Measurements from ENCODE around the gene TUT7.
"Not testable (repeated sequence)": the region's sequence is repeated elsewhere in the genome, so short reads cannot be mapped to it uniquely, and the experiment has no call there.

Gene TUT7

DNA sequence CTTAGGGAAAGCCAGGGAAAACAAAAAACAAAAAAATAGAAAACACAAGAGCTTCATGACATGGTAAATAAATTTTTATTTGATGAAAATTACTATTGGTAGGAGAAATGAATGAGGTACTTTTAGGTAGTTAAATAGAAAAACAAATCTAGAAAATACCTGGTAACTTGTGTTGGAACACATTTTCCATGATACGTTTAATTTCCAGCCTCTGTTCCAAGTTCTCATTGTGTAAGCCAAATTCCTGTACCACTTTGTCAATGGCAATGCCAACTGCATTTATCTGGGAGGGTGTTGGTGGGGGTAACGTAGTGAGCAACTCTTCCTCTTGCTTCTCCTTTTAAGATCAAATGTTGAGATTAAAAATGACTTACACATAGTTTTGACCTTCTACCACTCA lies 9.4 kb downstream of the TUT7 start:
- no peak for DNase-seq

GRCh38 chr9:86342269-86342668 lies 11.9 kb downstream of the TUT7 start:
- DNase-seq: no peak

DNA sequence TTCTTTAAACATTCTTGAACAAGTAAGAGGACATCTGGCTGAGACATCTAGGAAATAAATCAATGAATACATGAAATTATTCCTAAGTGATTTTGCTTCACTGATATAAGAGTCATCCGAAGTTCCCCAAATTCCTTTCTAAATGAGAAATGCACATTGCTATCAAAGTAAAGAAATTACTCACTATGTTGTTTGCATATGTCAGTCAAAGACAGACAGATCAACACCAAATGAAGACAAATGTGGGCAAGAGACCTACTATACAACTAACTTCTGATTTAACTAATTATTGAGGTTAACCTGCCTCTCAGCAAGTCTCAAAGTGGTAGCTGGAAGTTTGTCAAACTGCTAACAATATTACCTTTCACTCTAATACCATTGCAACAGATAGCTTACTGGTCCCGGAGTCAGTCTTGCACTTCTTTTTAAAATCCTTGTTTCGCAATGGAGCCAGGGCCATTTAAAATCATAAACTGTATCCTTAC lies 13.2 kb downstream of the TUT7 start:
- DNase-seq: no peak

GRCh38 chr9:86340356-86341006 lies 13.7 kb downstream of the TUT7 start:
- DNase-seq: no peak

DNA sequence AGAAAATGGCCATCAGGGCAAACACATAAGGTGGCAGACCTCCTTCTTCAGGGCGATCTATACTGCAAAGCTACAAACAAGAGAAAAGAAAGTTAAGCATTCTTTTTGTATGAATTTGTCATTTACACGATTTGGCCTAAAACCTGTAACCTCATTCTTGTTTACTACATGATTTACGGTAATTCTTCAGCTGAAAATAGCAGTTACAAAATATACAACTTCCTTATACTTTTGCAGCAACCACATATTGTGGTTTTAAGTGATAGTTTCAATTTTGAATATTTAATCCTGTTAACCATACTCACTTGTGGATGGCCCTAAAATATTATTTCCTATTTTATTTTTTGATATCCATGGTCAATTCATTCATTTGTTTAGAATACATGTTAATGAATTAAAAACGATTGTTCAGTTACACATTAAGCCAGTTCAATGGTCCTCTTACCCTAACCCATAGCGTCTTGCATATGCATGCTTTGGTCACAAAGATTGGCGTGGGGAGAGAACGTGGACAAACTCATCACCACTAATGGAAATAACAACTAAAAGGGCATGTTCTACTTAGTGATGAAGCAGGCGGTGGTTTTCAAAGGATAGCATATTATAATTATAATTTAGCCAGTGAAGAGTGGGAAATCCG lies 16.6 kb downstream of the TUT7 start:
- no peak for DNase-seq

DNA sequence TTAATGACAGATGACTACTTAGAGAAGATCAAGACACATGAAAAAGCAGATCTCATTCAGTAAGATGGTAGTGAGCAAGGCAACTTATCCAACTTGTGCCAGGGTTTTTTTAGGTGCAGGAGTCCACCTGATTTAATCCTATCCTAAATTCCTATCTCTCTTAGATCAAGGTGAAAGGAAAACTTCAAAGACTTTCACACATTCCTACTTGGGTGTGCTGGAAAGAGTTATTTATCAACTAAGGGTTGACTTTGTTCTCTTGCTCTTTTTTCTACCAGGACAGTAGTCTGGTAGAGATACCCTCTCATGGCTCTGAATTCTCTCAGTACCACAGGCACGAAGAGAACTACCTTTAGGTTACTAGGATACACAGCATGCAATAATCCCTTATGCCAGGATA lies 18.2 kb downstream of the TUT7 start:
- DNase-seq: no peak

DNA sequence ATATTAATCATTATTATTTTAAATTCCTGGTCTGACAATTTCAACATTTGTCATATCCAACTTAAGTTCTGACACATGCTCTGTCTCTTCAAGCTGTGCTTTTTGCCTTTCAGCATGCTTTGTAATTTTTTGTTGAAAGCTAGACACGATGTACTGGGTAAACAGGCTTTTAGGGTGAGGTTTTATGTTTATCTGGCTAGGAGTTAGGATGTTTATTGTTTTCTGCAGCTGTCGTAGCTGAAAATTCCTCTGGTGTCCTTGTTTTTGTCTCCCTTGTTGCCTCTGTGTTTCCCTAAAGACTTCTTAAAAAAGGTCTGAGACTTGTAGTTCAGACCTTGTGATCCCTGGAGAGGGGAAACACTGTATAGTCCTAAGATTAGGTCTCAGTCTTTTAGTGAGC lies 20.6 kb downstream of the TUT7 start:
- DNase-seq: no peak

GRCh38 chr9:86330186-86330585 lies 24.0 kb downstream of the TUT7 start:
- DNase-seq: no peak

DNA sequence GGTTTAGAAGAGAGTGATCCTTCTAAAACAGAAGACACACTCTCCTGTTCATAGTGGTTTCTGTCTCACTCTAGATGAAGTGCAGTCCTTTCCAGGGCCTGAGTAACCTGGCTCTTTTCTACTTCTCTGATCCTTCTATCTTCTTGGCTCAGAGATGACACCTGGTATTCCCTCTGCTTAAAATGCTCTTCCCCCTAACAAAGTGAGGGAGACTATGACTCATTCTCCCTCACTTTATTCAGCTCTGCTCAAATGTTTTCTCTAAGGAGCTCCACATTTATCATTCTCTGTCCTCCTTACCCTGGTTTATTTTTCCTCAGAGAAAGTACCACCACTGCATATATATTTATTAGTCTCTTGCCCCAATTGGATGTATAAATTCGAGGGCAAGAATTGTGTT lies 24.6 kb downstream of the TUT7 start:
- no peak for DNase-seq

DNA sequence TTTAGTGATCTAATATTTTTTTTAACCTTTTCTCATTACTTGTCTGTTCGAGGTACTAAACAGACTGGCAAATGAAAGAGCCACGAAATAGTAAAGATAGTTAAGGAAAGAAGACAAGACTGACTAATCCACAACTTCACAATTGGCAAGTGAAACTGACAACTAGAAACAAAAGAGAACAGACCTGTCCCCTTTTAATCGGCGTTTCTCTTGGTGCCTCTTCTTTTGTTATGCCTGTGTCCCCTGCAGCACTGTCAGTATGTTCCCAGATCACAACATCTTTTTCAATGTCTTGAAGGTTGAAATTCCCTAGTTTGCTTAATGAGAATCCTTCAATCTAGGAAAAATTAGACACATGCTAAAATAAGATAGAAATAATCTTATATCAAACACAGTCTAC lies 26.1 kb downstream of the TUT7 start:
- no peak for DNase-seq

DNA sequence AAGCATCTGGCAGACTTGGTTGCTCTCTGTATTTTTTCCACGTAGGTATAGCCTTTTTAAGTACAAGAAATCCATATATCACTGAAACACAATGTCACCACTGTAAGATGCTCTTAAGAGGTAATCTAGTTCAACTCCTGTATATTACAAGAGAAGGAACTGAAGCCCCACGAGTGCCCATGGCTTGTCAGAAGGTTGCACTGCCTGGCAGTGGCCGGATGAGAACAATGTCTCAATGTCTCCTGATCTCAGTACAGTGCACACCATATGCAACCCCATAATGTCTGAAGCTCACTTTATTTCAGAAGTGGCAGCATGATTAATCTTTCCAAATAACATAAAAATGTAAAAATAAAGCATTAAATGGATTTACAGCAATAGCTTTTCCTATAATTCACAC lies 27.7 kb downstream of the TUT7 start:
- DNase-seq: no peak

- DNase-seq: no peak
These were observed 29.3 kb downstream of the TUT7 start for GRCh38 chr9:86324901-86325300.

- DNase-seq: no peak
These were observed 29.9 kb downstream of the TUT7 start for GRCh38 chr9:86324308-86324707.

DNA sequence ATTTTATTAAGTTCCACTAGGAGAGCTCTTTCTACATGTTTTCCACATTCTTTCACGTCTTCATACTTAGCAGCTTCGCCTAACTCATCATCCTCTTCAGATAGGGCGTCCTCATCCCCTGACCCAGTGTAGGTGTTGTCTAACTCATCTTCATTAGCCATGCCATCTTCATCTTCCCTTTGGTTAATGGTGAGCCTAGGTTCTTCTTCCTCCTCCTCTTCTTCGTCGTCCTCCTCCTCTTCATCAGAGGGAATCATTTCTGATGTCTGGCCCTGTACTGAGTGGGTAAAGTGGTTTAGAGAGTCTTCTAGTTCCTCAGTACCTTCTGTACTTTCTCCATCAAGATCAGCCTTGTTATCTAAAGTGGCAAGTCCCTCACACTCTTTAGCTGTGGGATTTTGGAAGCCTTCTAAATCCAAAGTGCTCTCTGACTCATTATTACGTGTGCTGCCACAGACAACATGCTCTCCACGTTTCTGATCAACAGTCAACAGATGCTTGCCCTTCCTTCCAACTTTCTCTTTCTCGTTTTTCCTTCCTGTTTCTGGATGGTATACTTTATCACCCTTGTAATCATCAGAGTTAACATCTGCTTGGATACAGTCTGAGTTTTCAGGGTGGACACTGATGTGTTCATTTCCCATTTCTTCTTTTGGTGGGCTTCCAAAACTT lies 31.1 kb downstream of the TUT7 start:
- DNase-seq: no peak

- no peak for DNase-seq
These were observed 32.8 kb downstream of the TUT7 start for GRCh38 chr9:86321373-86321772.

GRCh38 chr9:86318187-86318586 lies 36.0 kb downstream of the TUT7 start:
- DNase-seq: no peak

GRCh38 chr9:86315078-86315477 lies 39.1 kb downstream of the TUT7 start:
- DNase-seq: no peak

DNA sequence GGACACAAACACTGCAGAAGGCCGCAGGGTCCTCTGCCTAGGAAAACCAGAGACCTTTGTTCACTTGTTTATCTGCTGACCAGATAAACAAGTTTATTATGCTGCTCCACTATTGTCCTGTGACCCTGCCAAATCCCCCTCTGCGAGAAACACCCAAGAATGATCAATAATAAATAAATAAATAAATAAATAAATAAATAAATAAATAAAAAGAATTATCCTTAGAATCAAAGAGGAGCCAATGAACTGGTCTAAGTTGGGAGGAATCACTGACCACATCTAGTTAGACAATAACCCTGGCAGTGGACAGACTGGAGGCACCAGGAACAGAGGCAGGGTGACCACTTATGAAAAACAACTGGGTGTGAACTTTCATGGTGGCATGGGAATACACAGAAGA lies 41.3 kb downstream of the TUT7 start:
- DNase-seq: not testable (repeated sequence)

- no peak for DNase-seq
These were observed 45.5 kb downstream of the TUT7 start for GRCh38 chr9:86308687-86309086.

GRCh38 chr9:86304236-86304730 lies 49.9 kb downstream of the TUT7 start:
- no peak for DNase-seq

- no peak for DNase-seq
These were observed 50.8 kb downstream of the TUT7 start for GRCh38 chr9:86303316-86303975.

GRCh38 chr9:86301686-86302085 lies 52.5 kb downstream of the TUT7 start:
- no peak for DNase-seq

DNA sequence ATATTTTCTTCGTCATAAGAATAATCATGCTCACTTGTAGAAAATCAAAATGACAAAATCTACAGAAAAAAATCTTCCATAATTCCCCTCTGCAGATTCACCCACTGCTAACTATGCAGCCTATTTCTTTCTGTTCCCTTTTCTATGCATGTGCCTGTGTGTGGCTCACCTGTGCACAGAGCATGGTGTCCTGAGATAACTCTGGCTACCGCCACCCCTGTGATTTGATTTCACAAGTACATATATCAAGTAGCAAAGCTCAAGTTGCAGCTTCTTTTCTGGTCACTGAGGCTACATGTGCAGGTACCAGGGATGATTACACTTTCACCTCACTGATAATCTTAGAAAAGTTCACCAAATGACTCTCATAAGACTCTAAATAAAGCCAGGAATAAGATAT lies 53.5 kb downstream of the TUT7 start:
- no peak for DNase-seq

DNA sequence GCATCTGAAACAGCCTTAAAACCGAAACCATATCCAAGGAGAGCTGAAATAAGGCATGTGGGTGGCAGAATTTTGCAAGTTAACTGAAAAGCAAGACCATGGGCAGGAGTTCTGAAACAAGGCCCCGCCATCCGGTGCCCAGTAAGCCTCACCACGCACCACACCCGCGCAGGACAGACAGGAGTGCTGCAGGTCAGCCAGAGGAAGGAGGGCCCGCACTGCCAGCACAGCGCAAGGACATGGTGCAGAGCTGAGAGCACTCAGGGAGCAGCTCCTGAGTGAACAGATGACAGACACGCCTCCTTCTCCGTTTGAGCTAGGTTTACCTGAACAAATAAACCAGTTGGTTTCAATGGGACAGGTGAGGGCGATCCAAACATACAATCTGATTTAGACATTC lies 55.3 kb downstream of the TUT7 start:
- no peak for DNase-seq
